ENCODE measurements around the gene LDLRAD3.

Gene LDLRAD3

GRCh38 chr11:36258730-36259360, 315.0 kb downstream of the LDLRAD3 start:
- peak; percentile 57 for DNase-seq

- DNase-seq, result no peak
Observed at GRCh38 chr11:36261094-36261493, 317.2 kb downstream of the LDLRAD3 start.

DNA sequence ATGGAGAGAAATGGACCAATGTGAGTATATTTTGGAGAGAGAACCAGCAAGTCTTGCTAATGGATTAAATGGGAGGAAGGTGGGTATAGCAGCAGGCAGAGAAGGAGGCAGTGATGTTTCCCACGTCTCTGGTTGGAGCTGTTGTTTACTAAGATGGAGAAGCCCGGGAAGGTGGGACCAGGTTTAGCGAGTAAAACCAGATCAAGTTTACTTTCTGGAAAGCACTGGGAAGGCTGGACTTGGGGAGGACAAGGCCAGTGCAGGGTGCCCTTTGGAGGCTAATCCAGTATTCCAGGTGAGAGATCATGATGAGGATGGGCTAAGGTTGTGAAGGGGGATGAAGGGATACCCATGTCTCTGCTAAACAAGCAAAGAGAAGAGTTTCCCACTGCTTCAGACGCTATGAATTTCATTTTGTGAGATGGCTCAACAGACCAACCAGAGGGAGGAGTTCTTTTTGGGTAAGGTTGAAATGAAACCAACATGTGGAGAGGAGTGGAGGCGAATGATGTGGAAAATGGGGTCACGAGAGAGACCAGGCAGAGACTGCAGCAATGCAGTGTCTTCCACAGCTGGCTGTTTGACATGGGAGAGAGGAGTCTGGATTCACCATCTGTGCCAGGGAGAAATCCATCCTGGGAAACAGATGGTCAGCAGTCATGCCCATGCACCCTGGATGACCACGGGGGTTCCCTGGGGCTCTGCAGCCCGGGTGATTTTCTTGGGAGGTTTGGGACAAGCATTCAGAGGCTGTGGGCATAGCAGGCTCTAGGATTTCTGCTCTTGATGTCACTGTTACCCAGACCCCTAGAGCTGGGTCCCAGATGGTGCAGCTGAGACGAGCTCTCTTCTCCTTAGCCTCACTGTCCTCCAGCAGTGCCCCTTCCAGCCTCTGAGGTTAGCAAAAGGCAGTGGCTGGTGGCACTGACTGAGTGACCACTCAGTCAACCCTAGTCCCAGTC, 320.4 kb downstream of the LDLRAD3 start:
- DNase-seq, result no peak

DNA sequence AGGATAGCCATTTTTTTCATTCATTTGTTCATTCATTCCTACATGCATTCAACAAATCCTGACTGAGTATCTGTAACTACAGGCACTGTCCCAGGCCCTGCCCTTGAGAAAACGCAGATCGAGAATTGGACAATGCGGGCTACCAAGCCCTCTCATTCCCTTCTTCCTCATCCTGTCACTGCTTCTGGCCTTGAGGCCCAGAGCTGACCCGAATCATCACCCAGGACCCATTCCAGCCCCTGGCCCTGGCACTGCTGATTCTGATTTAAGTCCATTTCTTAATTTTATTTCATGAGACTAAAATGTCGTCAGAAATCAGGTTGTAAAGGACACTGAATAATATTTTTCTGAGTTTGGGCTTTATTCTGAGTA, 321.1 kb downstream of the LDLRAD3 start:
- DNase-seq, result no peak

DNA sequence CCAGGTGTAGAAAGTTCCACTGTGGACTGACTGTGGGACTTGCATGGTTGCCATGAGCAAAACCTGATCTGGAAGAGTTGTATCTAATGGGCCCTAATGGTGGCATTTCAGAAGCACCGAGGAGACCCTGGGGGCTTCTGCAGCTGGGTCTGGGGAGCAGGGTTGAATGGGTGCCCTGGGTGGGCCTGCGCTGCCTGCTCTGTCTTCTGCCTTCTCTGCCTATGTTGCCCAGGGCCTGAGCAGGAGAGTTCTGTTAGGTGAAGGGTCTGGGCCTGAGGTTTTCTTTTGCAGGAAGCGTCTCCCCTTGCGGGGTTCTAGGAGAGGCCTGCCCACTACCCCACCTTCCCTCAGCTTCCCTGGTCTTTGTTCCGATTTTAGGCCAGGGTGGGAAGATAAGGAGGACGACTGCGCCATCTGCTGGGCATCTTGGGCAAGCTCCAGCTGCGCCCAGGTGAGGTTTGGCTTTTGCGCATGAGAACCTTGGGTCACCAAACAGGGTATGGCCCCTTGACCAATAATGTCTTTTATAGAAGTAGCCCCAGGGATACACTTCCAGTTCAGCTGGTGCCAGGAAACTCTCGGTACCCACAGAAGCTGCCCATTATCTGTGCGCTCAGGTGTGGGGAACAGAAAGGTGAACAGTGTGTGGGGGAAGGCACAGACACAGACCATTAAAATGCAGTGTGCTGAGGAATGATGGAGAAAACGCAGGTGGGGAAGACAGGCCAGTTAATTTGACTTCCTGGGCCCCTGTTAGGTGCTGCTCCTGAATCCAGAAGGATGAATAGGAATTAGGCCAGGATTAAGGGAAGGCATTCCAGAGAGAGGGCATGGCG, 322.1 kb downstream of the LDLRAD3 start:
- DNase-seq, result peak; percentile 33

GRCh38 chr11:36266767-36267166, 322.9 kb downstream of the LDLRAD3 start:
- no peak for DNase-seq

DNA sequence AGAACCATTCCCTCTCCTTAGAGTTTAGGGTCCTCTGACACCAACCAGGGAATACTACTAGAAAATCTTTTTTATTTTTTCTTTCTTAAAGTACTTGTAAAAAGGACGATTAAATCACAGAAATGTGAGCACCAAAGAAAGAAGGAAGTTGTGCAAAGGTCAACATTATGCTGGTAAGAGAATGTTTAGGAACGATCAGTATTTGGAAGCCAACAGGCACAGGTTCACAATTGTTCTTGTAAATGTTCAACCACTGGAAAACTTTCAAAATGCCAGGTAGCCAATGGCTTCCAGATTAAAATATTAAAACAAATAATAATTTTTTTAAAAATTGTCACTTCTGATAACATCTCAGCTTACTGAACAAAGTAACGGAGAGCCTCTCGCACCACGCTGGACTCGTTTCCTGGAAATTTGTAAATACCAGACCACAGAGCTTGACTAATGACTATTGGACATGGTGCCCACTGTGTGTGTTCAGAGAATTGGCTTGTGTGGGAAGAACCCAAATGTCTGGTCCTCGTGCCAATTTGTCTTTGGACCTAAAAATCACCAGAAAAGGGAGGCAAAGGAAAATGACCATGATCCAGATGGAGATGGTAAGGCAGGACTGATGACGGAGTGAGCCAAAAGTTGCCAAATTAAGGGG, 324.6 kb downstream of the LDLRAD3 start:
- no peak for DNase-seq

- DNase-seq, result no peak
Observed at GRCh38 chr11:36270701-36271100, 326.8 kb downstream of the LDLRAD3 start.

- no peak for DNase-seq
Observed at GRCh38 chr11:36271794-36272407, 328.0 kb downstream of the LDLRAD3 start.

DNA sequence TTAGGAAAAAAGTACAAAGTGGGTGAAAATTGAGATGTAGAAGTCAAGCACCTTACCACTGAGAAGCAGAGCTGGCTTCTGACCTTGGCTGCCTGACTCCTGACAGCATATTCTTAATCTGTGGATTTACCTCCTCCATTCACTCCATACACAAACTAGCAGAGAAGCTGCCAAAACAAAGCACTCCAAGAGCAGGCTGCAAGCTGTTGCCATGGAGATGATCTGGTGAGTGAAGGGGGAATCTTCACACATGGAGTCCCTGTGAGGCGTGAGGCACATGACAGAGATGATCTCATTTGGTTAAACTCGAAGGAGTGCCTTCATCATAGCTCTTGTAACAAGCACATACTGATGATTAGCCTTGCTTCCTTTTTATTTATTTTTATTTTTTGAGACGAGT, 329.2 kb downstream of the LDLRAD3 start:
- no peak for DNase-seq

DNA sequence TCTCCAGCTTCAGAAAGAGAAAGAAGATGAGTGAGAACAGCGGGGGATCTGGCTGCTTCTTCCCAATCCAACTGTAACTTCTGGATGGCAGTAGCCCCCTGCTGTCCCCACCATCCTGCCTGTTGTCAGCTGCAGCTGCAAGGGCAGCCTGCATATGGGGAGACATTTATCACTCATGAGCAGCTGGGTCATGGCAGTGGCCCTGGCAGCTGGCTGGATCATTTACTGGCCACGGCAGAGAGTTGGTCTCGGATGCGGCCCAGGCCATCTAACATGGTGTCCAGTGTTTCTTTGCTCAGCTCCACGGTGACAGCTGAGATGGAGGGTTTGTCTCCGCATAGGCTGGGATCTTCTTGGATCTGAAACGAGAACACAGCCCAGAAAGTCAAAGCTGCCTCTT, 330.6 kb downstream of the LDLRAD3 start:
- no peak for DNase-seq

GRCh38 chr11:36278531-36279282, 334.8 kb downstream of the LDLRAD3 start:
- no peak for DNase-seq

DNA sequence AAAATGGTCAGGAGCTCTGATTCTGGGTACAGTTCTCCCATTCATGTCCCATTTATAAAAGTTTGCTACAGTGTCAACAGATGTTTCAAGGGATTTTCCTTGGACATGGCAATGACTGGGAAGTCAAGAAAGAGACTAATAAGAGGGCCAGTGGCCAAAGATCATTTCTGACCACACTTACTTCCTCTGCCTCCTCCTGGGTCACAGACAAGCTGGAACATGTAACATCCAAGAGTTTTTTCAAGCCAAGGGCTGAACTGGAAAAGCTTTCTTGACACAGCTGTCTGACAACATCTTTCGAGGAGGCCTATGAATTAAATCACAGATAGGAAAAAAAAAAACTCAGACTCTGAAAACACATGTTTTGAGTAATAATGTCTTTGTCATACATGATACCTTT, 336.7 kb downstream of the LDLRAD3 start:
- DNase-seq, result no peak
